HCT116 (cell line): Measurements from ENCODE around the gene STAT6.

Source experiments
- EZH2phosphoT487 ChIP-seq: fragments of 200-600 bp; IDR thresholded peaks from 2 replicates; pipeline ENCODE4 v1.6.1; 2018; ENCODE audit warnings: antibody characterized with exemption, borderline replicate concordance
- JUND ChIP-seq: IDR thresholded peaks from 2 replicates; pipeline ENCODE4 v1.6.1; 2012
- POLR2A ChIP-seq: IDR thresholded peaks from 2 replicates; pipeline ENCODE4 v1.7.0; 2011; ENCODE audit warnings: borderline replicate concordance; ENCODE audit not compliant: insufficient read depth, insufficient read length; ENCODE audit errors: extremely low read depth
- RAD21 ChIP-seq: IDR thresholded peaks from 2 replicates; pipeline ENCODE4 v1.6.1; 2012; ENCODE audit warnings: low read depth, mild to moderate bottlenecking
- SP1 ChIP-seq: IDR thresholded peaks from 2 replicates; pipeline ENCODE4 v1.6.1; 2012; ENCODE audit warnings: low read depth
- TF ChIP-seq, protein P1 (sequence below): IDR thresholded peaks from 2 replicates; pipeline ENCODE4 v1.6.1; 2012; ENCODE audit warnings: low read depth
- TF ChIP-seq, protein P2 (sequence below), 3 experiments: fragments of 200-600 bp in 1 of 3; sonication (generic) in 1 of 3; IDR thresholded peaks in 2 of 3; conservative IDR thresholded peaks in 1 of 3; 2 replicates each; pipeline ENCODE4 v1.5.1; 2012 to 2017; ENCODE audit warnings: low read depth in 2 of 3, low read length in 2 of 3, antibody characterized with exemption in 1 of 3, borderline replicate concordance in 1 of 3, control low read depth in 1 of 3, mild to moderate bottlenecking in 1 of 3, mixed read lengths in 1 of 3, mixed run types in 1 of 3, moderate library complexity in 1 of 3; ENCODE audit not compliant: insufficient read depth in 1 of 3

DNA sequence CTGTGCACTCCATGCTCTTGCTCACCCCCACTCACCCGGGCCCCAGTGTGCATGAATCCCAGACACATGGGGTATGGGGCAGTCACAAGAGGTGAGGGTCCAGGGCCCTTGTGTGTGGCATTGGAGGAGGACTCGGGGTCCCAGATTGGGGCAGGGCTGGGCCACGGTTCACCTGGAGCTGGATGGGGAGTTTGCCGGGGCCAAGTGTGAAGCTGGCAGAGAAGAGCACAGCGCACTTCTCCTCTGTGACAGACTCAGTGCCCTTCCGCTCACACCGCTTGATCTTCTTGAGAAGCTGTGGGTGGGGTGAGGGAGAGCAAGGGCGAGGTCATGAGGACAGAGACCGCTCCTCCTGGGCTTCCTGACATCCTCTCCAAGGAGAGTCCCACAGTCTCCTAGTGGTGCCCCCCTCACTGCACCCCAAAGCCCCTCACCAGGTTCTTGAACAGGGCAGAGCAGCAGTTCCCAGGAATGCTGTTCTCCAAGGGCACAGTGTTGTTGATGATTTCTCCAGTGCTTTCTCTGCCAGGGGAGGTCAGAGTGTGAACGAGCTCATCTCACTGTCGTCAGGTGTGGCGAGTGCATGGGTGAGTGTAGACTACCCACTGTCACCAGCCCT, 6.8 kb downstream of the STAT6 start:
- TF ChIP-seq POLR2A (no peak), EZH2phosphoT487 (no peak), RAD21 (no peak), JUND (no peak), SP1 (no peak)
- TF ChIP-seq, protein P1, sequence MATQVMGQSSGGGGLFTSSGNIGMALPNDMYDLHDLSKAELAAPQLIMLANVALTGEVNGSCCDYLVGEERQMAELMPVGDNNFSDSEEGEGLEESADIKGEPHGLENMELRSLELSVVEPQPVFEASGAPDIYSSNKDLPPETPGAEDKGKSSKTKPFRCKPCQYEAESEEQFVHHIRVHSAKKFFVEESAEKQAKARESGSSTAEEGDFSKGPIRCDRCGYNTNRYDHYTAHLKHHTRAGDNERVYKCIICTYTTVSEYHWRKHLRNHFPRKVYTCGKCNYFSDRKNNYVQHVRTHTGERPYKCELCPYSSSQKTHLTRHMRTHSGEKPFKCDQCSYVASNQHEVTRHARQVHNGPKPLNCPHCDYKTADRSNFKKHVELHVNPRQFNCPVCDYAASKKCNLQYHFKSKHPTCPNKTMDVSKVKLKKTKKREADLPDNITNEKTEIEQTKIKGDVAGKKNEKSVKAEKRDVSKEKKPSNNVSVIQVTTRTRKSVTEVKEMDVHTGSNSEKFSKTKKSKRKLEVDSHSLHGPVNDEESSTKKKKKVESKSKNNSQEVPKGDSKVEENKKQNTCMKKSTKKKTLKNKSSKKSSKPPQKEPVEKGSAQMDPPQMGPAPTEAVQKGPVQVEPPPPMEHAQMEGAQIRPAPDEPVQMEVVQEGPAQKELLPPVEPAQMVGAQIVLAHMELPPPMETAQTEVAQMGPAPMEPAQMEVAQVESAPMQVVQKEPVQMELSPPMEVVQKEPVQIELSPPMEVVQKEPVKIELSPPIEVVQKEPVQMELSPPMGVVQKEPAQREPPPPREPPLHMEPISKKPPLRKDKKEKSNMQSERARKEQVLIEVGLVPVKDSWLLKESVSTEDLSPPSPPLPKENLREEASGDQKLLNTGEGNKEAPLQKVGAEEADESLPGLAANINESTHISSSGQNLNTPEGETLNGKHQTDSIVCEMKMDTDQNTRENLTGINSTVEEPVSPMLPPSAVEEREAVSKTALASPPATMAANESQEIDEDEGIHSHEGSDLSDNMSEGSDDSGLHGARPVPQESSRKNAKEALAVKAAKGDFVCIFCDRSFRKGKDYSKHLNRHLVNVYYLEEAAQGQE, result no peak
- TF ChIP-seq, protein P2, sequence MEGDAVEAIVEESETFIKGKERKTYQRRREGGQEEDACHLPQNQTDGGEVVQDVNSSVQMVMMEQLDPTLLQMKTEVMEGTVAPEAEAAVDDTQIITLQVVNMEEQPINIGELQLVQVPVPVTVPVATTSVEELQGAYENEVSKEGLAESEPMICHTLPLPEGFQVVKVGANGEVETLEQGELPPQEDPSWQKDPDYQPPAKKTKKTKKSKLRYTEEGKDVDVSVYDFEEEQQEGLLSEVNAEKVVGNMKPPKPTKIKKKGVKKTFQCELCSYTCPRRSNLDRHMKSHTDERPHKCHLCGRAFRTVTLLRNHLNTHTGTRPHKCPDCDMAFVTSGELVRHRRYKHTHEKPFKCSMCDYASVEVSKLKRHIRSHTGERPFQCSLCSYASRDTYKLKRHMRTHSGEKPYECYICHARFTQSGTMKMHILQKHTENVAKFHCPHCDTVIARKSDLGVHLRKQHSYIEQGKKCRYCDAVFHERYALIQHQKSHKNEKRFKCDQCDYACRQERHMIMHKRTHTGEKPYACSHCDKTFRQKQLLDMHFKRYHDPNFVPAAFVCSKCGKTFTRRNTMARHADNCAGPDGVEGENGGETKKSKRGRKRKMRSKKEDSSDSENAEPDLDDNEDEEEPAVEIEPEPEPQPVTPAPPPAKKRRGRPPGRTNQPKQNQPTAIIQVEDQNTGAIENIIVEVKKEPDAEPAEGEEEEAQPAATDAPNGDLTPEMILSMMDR (IDR thresholded peaks at IDR 0.05 in 2 of 3, conservative IDR thresholded peaks at IDR 0.05 in 1 of 3; ENCODE audit: borderline replicate concordance in 1 of 3, insufficient read depth in 1 of 3, low read depth in 2 of 3, low read length in 2 of 3), result no peak
